IPS DF 6.9 (cell line): Measurements from ENCODE around the gene APLP2.

ENCODE experiments used
- DNase-seq: peaks from one replicate; pipeline ENCODE4 v3.0.0-alpha.2; 2013; ENCODE audit warnings: low read depth, low spot score
- H3K27ac ChIP-seq: one replicate; pipeline ENCODE4 v1.5.1; 2013; ENCODE audit warnings: low read length, control low read depth
- H3K27me3 ChIP-seq: 2 replicates; pipeline ENCODE4 v1.6.1; 2013; ENCODE audit warnings: mild to moderate bottlenecking, low read length; ENCODE audit not compliant: control insufficient read depth, insufficient read depth
- H3K36me3 ChIP-seq: 2 replicates; pipeline ENCODE4 v1.6.1; 2013; ENCODE audit warnings: low read length; ENCODE audit not compliant: control insufficient read depth, insufficient read depth
- H3K4me1 ChIP-seq: 2 replicates; pipeline ENCODE4 v1.6.1; 2013; ENCODE audit warnings: low read length; ENCODE audit not compliant: control insufficient read depth, insufficient read depth
- H3K4me3 ChIP-seq: 2 replicates; pipeline ENCODE4 v1.5.1; 2013; ENCODE audit warnings: mild to moderate bottlenecking, low read length
- H3K9me3 ChIP-seq: 2 replicates; pipeline ENCODE4 v1.6.1; 2013; ENCODE audit warnings: low read length, inconsistent platforms; ENCODE audit not compliant: control insufficient read depth, insufficient read depth
- WGBS: extraction: QIAGEN DNeasy Blood & Tissue Kit; methylation state at CpG from one replicate; pipeline ENCODE4 v1.1.7; 2013; ENCODE audit warnings: mixed read lengths, missing lambda C conversion rate; ENCODE audit not compliant: insufficient read length, insufficient coverage; 5-methylcytosine and 5-hydroxymethylcytosine counted together

The APLP2 gene

GRCh38 chr11:130178441-130179339, 109.0 kb downstream of the APLP2 start:
- no peak for DNase-seq
- Histone ChIP-seq H3K36me3 (no peaks in the 10 kb centered on the region), H3K27ac (no peak overlapping the region), H3K9me3 (no peaks in the 10 kb centered on the region), H3K4me3 (no peak overlapping the region), H3K4me1 (no peaks in the 10 kb centered on the region), H3K27me3 (no peaks in the 10 kb centered on the region)
- no CpG with 5 or more reads among the region's 16 CpGs for WGBS

DNA sequence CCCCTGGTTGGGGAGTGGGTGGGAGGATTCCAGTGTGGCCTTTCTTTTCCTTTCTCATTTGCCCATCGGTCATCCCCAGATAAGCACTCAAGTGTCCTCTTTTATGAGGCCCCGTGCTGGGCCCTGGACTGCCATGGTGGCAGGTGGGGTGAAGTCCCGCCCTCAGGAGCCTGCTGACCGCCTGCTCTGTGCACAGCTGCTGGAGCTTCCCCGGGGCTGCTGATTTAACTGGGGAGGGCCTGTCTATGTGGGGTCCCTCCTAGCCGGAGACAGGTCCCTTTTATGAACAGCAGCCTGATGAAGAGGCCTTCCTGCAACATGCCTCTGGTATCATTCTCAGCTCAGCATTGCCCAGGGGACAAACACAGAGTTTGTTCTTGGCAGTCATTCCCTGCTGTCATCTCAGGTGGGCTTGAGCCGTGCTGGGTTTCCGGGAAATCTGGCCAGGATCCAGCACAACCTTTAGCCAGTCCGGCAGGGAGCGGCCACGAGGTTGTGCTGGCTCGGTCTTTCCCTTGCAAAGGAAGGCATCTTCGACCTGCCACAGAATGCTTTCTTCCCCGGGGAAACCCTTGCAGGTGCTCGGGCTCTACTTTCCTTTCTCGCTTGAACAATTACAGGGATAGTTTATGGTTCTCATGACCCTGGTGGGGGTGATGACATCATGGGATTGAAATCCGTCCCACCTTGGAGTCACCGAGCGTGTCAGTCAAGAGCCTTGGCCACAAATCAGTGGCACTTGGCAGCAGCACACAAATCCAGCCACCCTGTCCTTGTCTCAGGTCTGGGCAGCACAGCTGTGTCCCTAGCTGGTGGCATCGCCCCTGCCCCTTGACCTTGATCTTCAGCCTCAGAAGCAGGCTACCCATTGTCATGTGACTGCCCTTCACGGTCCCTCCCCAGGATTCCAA, 110.0 kb downstream of the APLP2 start:
- no peak for DNase-seq
- no peaks in the 10 kb centered on the region for H3K27me3 ChIP-seq
- H3K36me3 ChIP-seq = no peaks in the 10 kb centered on the region
- H3K9me3 ChIP-seq = no peaks in the 10 kb centered on the region
- no peak overlapping the region for H3K27ac ChIP-seq
- H3K4me1 ChIP-seq = no peaks in the 10 kb centered on the region
- no peak overlapping the region for H3K4me3 ChIP-seq
- no CpG with 5 or more reads among the region's 21 CpGs for WGBS

GRCh38 chr11:130180491-130180890, 110.8 kb downstream of the APLP2 start:
- no peaks in the 10 kb centered on the region for H3K27me3 ChIP-seq
- DNase-seq = no peak
- no peak overlapping the region for H3K27ac ChIP-seq
- H3K4me1 ChIP-seq = no peaks in the 10 kb centered on the region
- H3K36me3 ChIP-seq = no peaks in the 10 kb centered on the region
- no peaks in the 10 kb centered on the region for H3K9me3 ChIP-seq
- no CpG with 5 or more reads among the region's 4 CpGs for WGBS
- no peak overlapping the region for H3K4me3 ChIP-seq

- DNase-seq = no peak
- no CpG with 5 or more reads among the region's 8 CpGs for WGBS
- no peaks in the 10 kb centered on the region for H3K27me3 ChIP-seq
- H3K27ac ChIP-seq = no peak overlapping the region
- no peaks in the 10 kb centered on the region for H3K9me3 ChIP-seq
- H3K4me3 ChIP-seq = no peak overlapping the region
- H3K4me1 ChIP-seq = no peaks in the 10 kb centered on the region
- no peaks in the 10 kb centered on the region for H3K36me3 ChIP-seq
These were observed 111.2 kb downstream of the APLP2 start for GRCh38 chr11:130180896-130181294.

DNA sequence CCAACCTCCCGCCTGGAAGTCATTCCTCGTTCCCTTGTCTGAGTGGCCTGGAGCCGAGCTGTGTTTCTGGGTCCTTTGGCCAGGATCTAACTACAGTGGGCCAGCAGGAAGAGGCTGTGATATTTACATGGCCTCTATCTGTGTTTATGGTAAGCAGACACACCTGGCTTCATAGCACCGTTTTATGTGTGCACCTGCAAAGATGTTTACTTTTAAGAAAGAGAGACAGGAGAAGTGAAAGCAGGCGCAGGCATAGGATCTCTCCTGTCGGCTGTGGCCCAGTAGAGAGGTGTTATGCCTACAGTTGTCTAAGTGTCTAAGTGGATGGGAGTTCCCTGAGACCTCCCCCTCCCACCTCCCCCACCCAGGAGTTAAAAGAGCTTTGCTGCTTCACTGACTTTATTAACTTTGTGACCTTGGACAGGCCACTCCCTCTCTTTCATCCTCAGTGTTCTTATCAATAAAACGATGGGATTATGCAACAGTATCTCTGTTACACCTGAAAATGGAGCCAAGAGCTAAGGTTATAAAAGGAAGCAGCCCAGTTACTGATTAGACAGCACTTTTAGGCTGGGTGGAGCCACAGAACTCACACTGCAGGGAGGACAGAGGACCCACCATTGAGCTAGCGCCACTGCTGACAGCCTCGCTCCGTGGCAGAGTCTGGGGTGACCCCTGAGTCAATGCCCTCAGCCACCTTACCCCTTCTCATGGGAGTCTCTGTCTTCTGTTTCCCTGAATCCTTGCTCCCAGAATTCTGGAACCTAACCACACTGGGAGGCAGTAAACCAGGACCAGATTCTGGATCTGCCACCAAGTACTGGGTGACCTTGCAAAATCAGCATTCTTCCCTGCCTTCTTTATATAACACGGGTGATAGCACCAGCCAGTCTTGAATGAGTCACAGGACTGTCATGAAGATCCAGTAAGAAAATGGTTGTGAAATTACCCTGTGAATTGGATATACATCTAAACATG, 111.9 kb downstream of the APLP2 start:
- no peak overlapping the region for H3K4me3 ChIP-seq
- WGBS = no CpG with 5 or more reads among the region's 11 CpGs
- H3K4me1 ChIP-seq = no peaks in the 10 kb centered on the region
- H3K9me3 ChIP-seq = no peaks in the 10 kb centered on the region
- no peak for DNase-seq
- no peaks in the 10 kb centered on the region for H3K27me3 ChIP-seq
- H3K36me3 ChIP-seq = no peaks in the 10 kb centered on the region
- no peak overlapping the region for H3K27ac ChIP-seq

- H3K9me3 ChIP-seq = no peaks in the 10 kb centered on the region
- no peak for DNase-seq
- H3K4me3 ChIP-seq = no peak overlapping the region
- no peak overlapping the region for H3K27ac ChIP-seq
- H3K4me1 ChIP-seq = no peaks in the 10 kb centered on the region
- no CpG with 5 or more reads among the region's 11 CpGs for WGBS
- 0 out of 2 replicates have a peak, but pooled peaks cover 2% of the 10 kb centered on the region for H3K36me3 ChIP-seq
- H3K27me3 ChIP-seq = no peaks in the 10 kb centered on the region
These were observed 114.3 kb downstream of the APLP2 start for GRCh38 chr11:130183878-130184610.

DNA sequence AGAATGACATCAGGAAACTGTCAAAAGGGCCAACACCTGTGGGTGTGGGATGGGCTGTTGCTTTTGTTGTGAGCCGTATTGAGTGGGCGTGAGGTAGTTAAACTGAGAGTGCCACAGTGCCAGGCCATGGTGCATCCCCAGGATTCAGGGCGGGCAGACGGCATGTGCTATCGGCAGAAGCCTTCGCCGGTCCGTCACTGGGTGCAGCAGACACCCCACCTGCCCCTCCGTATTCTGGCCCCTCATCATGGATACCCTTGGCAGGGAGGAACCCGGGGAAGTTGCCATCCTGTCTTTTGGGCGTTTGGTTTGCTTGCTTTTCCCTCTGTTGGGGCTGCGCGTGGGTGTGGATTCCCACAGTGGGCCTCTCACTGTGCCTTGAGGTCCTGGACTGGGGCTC, 117.4 kb downstream of the APLP2 start:
- Histone ChIP-seq H3K4me1 (no peaks in the 10 kb centered on the region), H3K36me3 (0 out of 2 replicates have a peak, but pooled peaks cover 2% of the 10 kb centered on the region), H3K4me3 (no peak overlapping the region), H3K9me3 (no peaks in the 10 kb centered on the region), H3K27ac (no peak overlapping the region), H3K27me3 (no peaks in the 10 kb centered on the region)
- no CpG with 5 or more reads among the region's 13 CpGs for WGBS
- DNase-seq = no peak

- WGBS = no CpG with 5 or more reads among the region's 14 CpGs
- no peak overlapping the region for H3K27ac ChIP-seq
- no peak overlapping the region for H3K4me3 ChIP-seq
- no peak for DNase-seq
- 0 out of 2 replicates have a peak, but pooled peaks cover 2% of the 10 kb centered on the region for H3K36me3 ChIP-seq
- H3K4me1 ChIP-seq = no peaks in the 10 kb centered on the region
- no peaks in the 10 kb centered on the region for H3K27me3 ChIP-seq
- no peaks in the 10 kb centered on the region for H3K9me3 ChIP-seq
These were observed 118.4 kb downstream of the APLP2 start for GRCh38 chr11:130188047-130188446.

DNA sequence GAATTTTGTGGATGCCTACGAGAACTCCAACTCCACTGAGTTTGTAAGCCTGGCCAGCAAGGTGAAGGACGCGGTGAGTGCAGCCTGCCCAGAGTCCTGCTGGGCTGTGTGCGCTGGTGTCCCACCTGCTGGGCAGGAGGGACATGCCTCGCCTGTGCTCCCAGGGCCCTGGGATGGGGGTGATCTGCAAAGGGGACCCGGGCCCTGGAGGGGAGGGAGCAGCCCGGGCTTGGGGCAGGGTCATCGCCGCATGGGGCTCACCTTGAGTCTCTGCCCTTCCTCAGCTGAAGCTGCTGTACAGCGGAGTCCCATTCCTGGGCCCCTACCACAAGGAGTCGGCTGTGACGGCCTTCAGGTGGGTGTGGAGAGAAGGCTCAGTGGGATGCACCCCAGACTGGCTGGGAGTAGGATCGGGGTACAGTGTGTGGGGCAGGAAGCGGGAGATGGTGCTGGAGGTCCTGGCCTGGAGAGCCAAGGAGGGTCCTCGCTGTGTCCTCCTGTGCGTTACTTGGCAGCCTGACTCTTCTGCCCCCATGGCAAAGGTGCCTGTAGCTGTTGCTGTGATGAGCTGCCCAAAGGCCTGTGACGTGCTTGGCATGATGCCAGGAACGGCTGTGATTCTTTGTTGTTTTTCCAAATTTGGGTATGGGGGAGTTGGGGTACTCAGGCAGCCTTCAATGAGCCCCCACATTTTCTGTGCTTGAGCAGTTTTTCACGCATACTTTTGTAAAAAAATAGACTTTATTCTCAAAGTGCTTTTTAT, 119.1 kb downstream of the APLP2 start:
- Histone ChIP-seq H3K27ac (no peak overlapping the region), H3K4me3 (no peak overlapping the region), H3K27me3 (no peaks in the 10 kb centered on the region), H3K4me1 (no peaks in the 10 kb centered on the region), H3K9me3 (no peaks in the 10 kb centered on the region), H3K36me3 (0 out of 2 replicates have a peak, but pooled peaks cover 2% of the 10 kb centered on the region)
- no peak for DNase-seq
- WGBS = no CpG with 5 or more reads among the region's 19 CpGs
